SJCRH30 (cell line): ENCODE measurements around the gene NAT10. TPM values are rescaled to one million over a fixed set of nuclear protein-coding genes. Genes with fewer than 3 reads are reported as not detected.
"Not testable (repeated sequence)": the region's sequence is repeated elsewhere in the genome, so short reads cannot be mapped to it uniquely, and the experiment has no call there.

Experiments
- DNase-seq, 2 experiments: peaks; one replicate each; pipeline ENCODE4 v3.0.0-alpha.2; 2015 to 2020
- H3K27ac ChIP-seq: fragments of 250-450 bp; sonication (Bioruptor Pico); 2 replicates; pipeline ENCODE4 v1.5.1; 2020; ENCODE audit warnings: mild to moderate bottlenecking, moderate library complexity
- H3K27me3 ChIP-seq: fragments of 250-450 bp; sonication (Bioruptor Pico); 2 replicates; pipeline ENCODE4 v1.5.1; 2020; ENCODE audit warnings: mild to moderate bottlenecking, moderate library complexity
- H3K36me3 ChIP-seq: fragments of 250-450 bp; sonication (Bioruptor Pico); 2 replicates; pipeline ENCODE4 v1.5.1; 2020; ENCODE audit warnings: mild to moderate bottlenecking, moderate library complexity
- H3K4me1 ChIP-seq: fragments of 250-450 bp; sonication (Bioruptor Pico); 2 replicates; pipeline ENCODE4 v1.5.1; 2020; ENCODE audit warnings: mild to moderate bottlenecking, moderate library complexity
- H3K4me3 ChIP-seq: fragments of 250-450 bp; sonication (Bioruptor Pico); 2 replicates; pipeline ENCODE4 v1.5.1; 2020; ENCODE audit warnings: mild to moderate bottlenecking, moderate library complexity
- H3K9me3 ChIP-seq: fragments of 250-450 bp; sonication (Bioruptor Pico); replicated peaks from 2 replicates; pipeline ENCODE4 v1.5.1; 2020; ENCODE audit warnings: mild to moderate bottlenecking, moderate library complexity
- total RNA-seq: library from RNA; depleted of rRNA; stranded (reverse); fragments of >200 nt; shearing (Covaris generic); gene quantifications from 2 replicates; pipeline ENCODE4 v1.2.3, GENCODE V29; 2014; rRNA removed

The NAT10 gene
- total RNA-seq: 50.2 and 52.0 TPM in 2 replicates

DNA sequence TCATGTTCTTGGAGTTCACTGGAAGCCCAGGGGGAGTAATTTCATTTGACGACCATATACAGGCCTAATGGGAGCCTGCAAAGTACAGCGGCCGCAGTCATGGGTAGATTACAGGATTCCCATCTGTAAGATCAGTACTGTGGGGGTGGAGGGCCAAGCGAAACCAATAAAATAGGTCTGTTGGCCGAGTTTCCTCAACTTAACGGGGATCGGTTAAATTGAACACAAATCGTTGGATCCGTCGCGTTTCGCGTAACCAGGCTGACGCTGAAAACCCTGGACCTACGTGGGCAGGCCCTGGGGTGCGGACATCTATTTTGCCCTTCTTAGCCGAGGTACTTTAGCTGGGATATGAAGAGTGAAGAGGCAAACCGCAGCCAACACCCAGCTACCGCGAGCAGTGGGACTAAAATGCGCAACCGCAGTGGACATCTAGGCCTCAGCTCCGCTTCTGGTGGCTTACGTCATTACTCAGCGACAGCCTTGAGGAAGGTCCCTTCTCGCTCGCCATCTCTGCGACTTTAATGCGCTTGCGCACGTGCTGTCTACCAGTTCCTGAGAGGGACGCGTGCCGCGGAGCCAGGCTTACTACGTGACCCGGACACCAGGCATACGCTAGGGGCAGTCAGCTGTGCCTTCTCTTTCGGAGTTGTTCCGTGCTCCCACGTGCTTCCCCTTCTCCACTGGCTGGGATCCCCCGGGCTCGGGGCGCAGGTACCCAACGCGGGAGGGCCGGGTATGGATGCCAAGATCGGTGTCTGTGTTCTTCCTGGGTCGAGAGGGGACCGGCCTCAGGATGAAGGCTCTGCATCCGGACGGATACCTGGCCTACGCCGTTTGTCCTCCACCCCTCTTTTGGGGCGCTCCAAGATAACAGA is at the start of gene NAT10:
TSS of gene NAT10 (plus strand) at position 551 of the 878 bp plus-strand sequence. CDS start 2,597 bp downstream, outside the sequence.
- H3K9me3 ChIP-seq: no peaks in the 10 kb centered on the region
- H3K27ac ChIP-seq: peak within 1 kb of the TSS; percentile 70
- peaks cover 21% of the 10 kb centered on the region for H3K36me3 ChIP-seq
- DNase-seq: peak; percentile 98 to 99
- no peaks in the 10 kb centered on the region for H3K4me1 ChIP-seq
- H3K27me3 ChIP-seq: no peaks in the 10 kb centered on the region
- H3K4me3 ChIP-seq: peak within 1 kb of the TSS; percentile 90

GRCh38 chr11:34056672-34057071 is 48.8 kb upstream of the NAT10 start:
- no peak for DNase-seq
- no peaks in the 10 kb centered on the region; the same call in 1 of the 2 replicates for H3K9me3 ChIP-seq
- H3K27ac ChIP-seq: no peak overlapping the region
- H3K4me3 ChIP-seq: no peak overlapping the region
- peaks cover 70% of the 10 kb centered on the region for H3K36me3 ChIP-seq
- peaks cover 18% of the 10 kb centered on the region for H3K4me1 ChIP-seq
- H3K27me3 ChIP-seq: no peaks in the 10 kb centered on the region

DNA sequence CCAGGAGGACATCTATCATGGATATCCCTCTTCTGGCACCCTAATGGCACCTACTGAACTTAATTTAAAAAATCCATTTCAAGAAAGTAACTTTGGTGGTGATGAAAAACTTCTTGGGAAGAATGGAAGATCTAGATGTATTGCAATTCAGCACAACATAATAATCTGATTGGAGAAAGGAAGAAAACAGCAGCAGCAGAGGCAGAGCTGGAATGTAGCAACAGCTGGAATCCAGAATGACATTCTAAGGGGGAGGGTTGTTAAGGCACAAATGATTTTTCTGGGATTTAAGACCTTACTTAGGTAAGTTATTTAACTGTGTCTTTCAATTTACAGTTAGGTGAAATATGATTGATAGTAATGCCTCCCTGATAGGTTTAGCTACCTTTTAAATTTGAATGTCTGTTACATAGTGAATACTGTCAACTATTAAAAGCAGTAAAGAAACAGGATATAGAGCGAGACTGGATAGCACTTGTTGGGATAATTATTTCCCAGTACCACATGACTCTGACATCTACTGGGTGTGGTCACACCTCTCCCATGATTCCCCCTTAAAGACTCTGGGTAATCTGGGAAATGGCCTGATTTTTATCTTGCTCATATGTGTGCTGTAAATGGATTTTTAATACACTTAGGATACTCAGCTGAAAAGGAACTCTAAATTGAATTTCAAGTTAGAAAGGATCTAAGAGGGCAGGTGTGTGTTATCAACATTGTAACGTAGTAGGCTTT is 42.2 kb upstream of the NAT10 start:
- H3K9me3 ChIP-seq: no peaks in the 10 kb centered on the region; the same call in 1 of the 2 replicates
- no peaks in the 10 kb centered on the region for H3K4me1 ChIP-seq
- no peaks in the 10 kb centered on the region for H3K27me3 ChIP-seq
- DNase-seq: no peak
- H3K4me3 ChIP-seq: no peak overlapping the region
- H3K36me3 ChIP-seq: peaks cover 68% of the 10 kb centered on the region
- no peak overlapping the region for H3K27ac ChIP-seq

DNA sequence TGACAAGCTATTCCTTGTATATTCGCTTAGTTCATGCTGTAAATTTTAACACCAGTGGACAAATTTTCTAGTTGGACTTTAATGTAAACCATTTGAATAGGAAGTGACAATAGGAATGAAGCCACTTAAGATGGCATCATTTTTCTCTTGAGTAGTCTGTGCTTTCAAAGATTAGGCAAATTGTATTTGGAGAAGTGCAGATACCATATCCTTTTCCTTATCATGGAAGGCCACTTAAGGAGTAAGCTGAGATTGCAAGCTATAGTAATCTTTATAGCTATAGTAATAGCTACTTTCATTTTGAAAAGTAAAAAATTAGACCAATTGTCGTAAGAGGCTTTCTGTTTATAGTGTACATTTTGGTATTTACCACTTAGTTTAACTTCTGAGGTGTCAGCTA is 41.1 kb upstream of the NAT10 start:
- Histone ChIP-seq H3K4me1 (no peaks in the 10 kb centered on the region), H3K27ac (no peak overlapping the region)
- DNase-seq: no peak

DNA sequence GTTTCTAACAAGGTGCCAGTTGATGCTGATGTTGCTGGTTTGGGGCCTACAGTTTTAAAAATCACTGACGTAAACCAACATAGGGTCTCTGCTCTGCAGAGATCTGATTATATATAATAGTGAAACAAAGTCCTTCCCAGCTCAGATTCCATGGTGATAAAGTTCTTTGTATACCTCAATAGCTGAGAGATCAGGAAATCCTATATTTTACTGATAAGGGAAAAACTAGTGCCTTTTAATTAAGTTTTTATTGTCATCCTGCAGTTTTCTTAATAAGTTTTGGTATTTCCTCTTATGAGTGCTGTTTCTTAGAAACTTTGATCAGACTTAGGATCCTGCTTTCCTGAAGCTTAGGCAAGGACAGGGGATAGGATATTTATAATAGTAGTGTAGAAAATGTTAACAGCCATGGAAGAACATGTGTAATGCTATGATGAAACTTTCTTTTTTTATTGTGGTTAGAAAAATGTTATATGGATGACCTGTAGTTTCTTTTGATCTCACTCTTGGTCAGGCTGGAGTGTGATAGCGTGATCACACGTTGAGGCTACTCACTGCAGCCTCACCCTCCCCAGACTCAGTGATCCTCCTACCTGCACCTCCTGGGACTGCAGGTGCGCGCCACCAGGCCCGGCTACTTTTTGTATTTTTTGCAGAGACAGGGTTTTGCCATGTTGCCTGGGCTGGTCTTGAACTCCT is 39.8 kb upstream of the NAT10 start:
- H3K4me1 ChIP-seq: no peaks in the 10 kb centered on the region
- no peaks in the 10 kb centered on the region; the same call in 1 of the 2 replicates for H3K9me3 ChIP-seq
- no peaks in the 10 kb centered on the region for H3K27me3 ChIP-seq
- no peak for DNase-seq
- no peak overlapping the region for H3K4me3 ChIP-seq
- H3K36me3 ChIP-seq: peaks cover 57% of the 10 kb centered on the region
- H3K27ac ChIP-seq: no peak overlapping the region

More for the DNA sequence above, 41.1 kb upstream of the NAT10 start:
- Histone ChIP-seq H3K9me3 (no peaks in the 10 kb centered on the region; the same call in 1 of the 2 replicates), H3K4me3 (no peak overlapping the region), H3K27me3 (no peaks in the 10 kb centered on the region), H3K36me3 (peaks cover 65% of the 10 kb centered on the region)

GRCh38 chr11:34066766-34067165 is 38.7 kb upstream of the NAT10 start:
- H3K4me1 ChIP-seq, H3K27me3 ChIP-seq, H3K4me3 ChIP-seq, H3K27ac ChIP-seq, DNase-seq, H3K9me3 ChIP-seq: not testable (repeated sequence)
- H3K36me3 ChIP-seq: peaks cover 55% of the 10 kb centered on the region

DNA sequence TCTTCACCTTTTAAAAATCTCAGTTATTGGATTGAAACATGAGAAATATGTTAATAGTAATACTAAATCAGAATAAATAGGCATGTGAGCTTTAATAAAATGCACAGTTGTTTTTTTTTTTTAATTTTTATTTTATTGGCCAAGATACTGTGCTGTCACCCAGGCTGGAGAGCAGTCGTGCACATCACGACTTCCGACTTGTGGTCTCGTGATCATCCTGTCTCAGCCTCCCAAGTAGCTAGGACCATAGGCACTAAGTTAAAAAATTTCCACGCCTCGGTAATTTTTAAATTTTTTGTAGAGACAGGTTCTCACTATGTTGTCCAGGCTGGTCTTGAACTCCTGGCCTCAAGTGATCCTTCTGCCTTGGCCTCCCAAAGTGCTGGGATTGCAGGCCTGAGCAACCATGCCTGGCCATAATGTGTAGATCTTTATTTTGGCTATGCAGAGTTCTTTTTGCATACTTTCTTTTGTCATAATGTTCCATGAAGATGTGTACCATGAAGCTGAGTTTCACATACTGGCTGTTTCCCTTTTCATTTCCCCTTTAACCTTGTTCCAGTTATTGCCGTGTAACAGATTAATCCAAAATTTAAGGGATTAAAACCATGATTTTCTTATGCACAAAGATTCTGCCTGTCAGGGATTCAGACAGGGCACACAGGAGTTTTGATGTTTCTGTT is 37.9 kb upstream of the NAT10 start:
- Histone ChIP-seq H3K4me3 (no peak overlapping the region), H3K36me3 (peaks cover 59% of the 10 kb centered on the region), H3K9me3 (no peaks in the 10 kb centered on the region), H3K27me3 (no peaks in the 10 kb centered on the region), H3K4me1 (no peaks in the 10 kb centered on the region), H3K27ac (no peak overlapping the region)
- no peak for DNase-seq

DNA sequence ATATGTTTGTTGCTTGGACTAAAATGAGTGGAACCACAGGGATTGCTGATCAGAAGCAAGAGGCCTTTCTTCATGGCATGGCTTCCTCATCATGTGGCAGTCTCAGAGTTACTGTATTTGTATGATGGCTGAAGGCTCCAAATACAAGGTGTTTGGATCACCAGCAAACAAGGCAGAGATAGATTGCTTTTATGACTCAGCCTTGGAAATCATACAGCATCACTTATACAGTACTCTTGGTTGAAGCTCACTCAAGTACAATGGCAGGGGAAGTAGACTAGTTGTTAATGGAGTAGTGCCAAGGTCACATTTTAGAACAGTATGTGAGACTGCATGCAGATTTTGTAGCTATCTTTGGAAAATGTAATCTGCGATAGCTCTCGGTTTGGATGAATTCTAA is 37.3 kb upstream of the NAT10 start:
- no peaks in the 10 kb centered on the region for H3K4me1 ChIP-seq
- peaks cover 59% of the 10 kb centered on the region for H3K36me3 ChIP-seq
- no peak overlapping the region for H3K27ac ChIP-seq
- no peaks in the 10 kb centered on the region for H3K9me3 ChIP-seq
- no peak overlapping the region for H3K4me3 ChIP-seq
- DNase-seq: no peak
- H3K27me3 ChIP-seq: no peaks in the 10 kb centered on the region

DNA sequence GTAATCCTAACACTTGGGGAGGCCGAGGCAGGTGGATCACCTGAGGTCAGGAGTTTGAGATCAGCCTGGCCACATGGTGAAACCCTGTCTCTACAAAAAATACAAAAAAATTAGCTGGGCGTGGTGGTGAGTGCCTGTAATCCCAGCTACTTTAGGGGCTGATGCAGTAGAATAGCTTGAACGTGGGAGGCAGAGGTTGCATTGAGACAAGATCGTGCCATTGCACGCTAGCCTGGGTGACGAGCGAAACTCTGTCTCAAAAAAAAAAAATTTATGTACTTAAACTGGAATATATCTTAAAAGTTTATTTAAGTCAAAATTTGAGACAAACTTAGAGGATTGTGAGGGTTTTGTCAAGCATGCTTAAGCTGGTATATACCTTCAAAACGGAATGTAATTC is 34.1 kb upstream of the NAT10 start:
- not testable (repeated sequence) for H3K9me3 ChIP-seq, H3K27me3 ChIP-seq, DNase-seq, H3K27ac ChIP-seq, H3K4me3 ChIP-seq, H3K4me1 ChIP-seq
- peaks cover 71% of the 10 kb centered on the region for H3K36me3 ChIP-seq

- Histone ChIP-seq H3K36me3 (peaks cover 73% of the 10 kb centered on the region), H3K27me3 (no peaks in the 10 kb centered on the region), H3K9me3 (no peaks in the 10 kb centered on the region), H3K27ac (no peak overlapping the region), H3K4me1 (peaks cover 9% of the 10 kb centered on the region; the same call in 1 of the 2 replicates), H3K4me3 (no peak overlapping the region)
- DNase-seq: no peak
Observed at GRCh38 chr11:34072041-34072440, 33.4 kb upstream of the NAT10 start.

GRCh38 chr11:34072832-34073231 is 32.6 kb upstream of the NAT10 start:
- H3K4me1 ChIP-seq: peaks cover 9% of the 10 kb centered on the region; the same call in 1 of the 2 replicates
- DNase-seq: no peak
- no peaks in the 10 kb centered on the region for H3K9me3 ChIP-seq
- no peak overlapping the region for H3K27ac ChIP-seq
- no peak overlapping the region for H3K4me3 ChIP-seq
- H3K27me3 ChIP-seq: no peaks in the 10 kb centered on the region
- peaks cover 73% of the 10 kb centered on the region for H3K36me3 ChIP-seq

- Histone ChIP-seq H3K4me1 (peaks cover 9% of the 10 kb centered on the region; the same call in 1 of the 2 replicates), H3K9me3 (no peaks in the 10 kb centered on the region), H3K27me3 (no peaks in the 10 kb centered on the region), H3K36me3 (peaks cover 78% of the 10 kb centered on the region), H3K27ac (no peak overlapping the region), H3K4me3 (no peak overlapping the region)
- no peak for DNase-seq
Observed at GRCh38 chr11:34074391-34074790, 31.0 kb upstream of the NAT10 start.

DNA sequence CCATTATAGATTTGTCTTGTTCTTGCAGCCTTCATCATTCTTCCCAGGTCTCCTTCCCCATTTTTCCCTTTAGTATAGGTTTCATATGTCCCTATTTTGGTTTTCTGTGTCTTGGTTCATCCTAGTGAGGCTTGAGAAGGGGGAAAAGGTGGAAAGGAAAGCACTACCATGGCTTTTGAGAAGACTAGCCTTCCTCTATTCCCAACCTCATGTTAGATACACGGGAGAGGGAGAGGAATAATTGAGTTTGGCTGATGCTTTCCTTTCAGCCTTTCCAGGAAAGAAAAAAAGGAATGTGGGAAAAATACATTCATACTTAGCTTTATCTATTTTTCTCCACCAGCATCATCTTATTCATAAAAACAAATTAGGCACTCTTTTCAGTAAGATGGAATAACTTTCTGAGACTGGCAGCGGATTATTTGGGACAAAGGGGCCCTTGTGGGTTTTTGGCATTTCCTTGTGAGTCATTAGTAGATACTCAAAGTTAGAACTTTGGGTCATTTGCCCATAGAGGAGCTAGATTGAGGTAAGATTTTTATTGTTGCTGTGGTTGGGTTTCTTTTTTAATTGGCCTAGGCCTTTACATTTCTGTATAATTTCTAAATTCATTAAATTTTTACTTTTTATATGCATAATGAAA is 30.1 kb upstream of the NAT10 start:
- peaks cover 85% of the 10 kb centered on the region for H3K36me3 ChIP-seq
- no peaks in the 10 kb centered on the region for H3K27me3 ChIP-seq
- H3K9me3 ChIP-seq: no peaks in the 10 kb centered on the region
- DNase-seq: no peak
- no peak overlapping the region for H3K27ac ChIP-seq
- H3K4me3 ChIP-seq: no peak overlapping the region
- H3K4me1 ChIP-seq: peaks cover 9% of the 10 kb centered on the region; the same call in 1 of the 2 replicates

DNA sequence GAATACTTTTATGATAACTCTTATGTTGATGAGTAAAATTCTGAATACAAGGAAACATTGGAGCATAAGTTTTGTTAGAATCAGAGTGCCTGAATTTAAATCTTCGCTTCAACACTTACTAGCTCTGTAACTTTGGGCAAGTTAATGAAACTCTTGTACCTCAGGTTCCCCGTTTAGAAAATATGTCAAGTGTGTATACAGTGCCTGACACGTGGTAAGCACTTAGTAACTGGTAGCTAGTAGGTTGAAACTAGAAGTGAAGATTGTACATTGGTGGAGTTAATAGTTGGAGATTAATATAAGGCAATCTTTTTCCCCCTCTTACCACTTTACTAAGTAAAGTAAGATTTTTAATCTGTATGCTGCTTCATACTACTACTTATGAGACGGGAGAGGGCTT is 24.8 kb upstream of the NAT10 start:
- peaks cover 93% of the 10 kb centered on the region for H3K36me3 ChIP-seq
- H3K27me3 ChIP-seq: no peaks in the 10 kb centered on the region
- DNase-seq: no peak
- H3K9me3 ChIP-seq: no peaks in the 10 kb centered on the region
- no peak overlapping the region for H3K27ac ChIP-seq
- no peak overlapping the region for H3K4me3 ChIP-seq
- H3K4me1 ChIP-seq: no peaks in the 10 kb centered on the region
